Activated naive CD4-positive, alpha-beta T cell treated with Interleukin-2 at 50 U/mL for 16 hours (primary cell): ENCODE measurements around the gene KIF26B.

Source experiments
- DNase-seq: peaks from one replicate; pipeline ENCODE4 v3.0.0-alpha.2; 2020

KIF26B gene

DNA sequence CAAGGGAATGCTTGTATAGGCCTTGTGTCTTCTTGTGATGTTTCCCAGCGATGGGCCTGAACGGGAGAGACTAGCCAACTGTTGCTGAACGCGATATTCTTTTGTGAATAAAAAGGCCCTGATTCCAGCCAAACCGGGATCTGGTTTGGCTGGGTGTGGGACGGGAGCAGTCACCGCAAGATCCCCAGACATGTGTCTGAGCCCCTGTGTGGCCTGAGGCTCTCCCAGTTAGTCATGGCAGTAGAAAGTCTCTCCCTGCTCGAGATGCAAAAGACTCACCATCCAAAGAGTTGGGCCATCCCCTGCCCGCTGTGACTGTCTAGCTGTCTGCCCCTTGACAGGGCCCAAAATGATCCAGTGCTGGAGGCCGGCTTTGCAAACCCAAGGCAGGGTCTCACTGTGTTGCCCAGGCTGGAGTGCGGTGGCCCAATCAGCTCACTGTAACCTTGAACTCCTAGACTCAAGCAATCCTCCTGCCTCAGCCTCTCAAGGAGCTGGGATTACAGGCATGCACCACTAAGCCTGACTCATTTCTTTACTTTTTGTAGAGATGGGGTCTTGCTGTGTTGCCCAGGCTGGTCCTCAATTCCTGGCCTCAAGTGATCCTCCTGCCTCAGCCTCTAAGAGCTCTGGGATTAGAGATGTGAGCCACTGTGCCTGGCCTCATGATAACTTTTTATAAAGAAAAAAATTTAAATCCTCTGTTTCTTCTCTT is 56.4 kb downstream of the KIF26B start:
- DNase-seq, result no peak

DNA sequence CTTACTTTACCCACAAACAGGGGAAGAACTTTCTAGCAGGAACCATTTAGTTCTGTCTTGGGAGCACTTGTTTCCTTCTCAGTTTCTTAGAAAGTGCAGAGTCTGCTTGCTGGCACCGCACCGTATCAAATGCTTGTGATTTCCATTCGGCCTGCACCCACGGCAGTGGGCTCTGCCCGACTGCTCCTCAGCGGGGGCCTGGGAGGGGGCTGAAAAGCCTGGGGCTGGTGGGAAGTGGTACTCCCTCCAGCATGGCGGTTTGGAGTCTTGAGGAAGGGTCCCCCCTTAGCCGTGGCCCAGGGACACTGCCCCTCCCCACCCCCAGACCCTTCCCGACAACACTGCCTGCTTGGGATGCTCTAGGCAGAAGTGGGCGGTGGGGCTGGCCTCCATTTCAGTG is 57.0 kb downstream of the KIF26B start:
- no peak for DNase-seq

DNA sequence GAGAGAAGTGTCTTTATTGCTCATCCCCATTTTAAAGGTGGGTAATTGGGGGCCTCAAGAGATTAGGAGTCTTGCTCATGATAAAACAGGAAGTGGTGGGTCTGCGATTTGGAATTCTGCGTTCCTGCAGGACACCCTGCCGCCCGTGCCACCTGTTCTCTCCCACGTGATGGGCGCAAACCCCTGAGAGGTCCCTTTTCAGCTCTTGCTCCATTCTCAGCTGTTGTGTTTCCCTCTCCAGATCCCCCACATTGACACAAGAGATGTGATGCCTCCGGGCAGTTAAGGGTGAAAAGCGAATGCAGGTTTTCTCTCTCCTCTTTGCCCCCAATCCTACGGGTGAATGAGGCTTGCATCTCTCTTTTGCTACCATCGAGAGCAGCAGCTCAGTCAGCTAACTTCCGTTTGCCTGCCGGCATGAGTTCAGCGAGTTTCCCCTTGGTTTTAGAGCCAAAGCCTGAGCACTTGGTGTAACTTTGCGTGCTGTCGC is 57.5 kb downstream of the KIF26B start:
- no peak for DNase-seq

DNA sequence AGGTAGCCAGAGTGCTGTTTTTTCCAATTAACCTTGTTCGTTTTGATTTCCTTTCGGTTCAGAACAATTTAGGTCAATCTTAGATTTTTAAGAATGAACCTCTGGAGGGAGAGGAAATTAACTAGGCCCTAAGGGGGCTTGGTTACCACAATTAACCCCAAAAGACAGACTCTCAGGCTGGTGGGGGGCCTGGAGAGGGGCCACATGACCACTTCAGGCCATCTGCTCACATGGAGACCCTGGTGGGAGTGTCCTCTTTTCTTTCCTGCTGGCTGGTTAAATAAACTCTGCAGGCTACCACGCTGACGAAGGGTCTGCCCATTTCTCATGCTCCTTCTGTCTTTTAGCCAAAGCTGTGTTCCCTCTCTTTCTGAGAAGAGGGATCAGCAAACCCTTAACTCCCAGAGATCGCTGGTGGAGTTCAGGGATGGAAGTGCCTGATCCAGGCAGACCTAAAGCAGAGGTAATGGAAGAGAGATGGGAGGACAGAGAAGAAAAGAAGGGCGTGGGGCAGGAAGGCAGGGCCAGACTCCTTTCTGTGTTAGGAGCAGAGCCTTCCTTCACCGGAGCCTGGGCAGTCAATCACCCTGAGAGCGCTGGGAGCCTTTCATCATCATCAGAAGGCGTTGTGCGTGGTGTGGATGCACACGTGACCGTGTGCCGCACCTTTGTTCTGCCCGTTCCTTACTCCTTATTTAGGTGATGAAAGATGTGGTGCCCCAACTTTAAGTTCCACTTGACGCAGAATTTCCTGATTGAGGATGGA is 58.5 kb downstream of the KIF26B start:
- DNase-seq, result no peak

DNA sequence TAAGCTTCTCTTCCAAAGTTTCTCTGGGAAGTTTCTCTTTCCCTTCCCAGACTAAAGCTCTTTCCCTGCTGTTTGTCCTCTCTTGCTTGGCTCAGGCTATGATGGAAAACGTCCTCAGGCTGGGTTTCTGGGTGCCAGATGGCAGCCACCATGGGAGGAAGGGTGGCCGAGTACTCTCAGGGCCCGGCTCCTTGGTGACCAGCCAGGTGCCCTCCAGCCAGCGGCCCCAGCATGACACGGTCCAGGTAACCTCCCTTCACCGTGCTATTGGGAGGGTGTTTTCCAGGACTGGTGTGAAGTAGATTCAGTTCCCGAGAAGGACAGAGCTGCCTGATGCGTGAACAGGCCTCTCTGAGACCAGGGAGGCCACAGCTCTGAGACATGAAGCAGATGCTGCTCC is 60.3 kb downstream of the KIF26B start:
- no peak for DNase-seq

DNA sequence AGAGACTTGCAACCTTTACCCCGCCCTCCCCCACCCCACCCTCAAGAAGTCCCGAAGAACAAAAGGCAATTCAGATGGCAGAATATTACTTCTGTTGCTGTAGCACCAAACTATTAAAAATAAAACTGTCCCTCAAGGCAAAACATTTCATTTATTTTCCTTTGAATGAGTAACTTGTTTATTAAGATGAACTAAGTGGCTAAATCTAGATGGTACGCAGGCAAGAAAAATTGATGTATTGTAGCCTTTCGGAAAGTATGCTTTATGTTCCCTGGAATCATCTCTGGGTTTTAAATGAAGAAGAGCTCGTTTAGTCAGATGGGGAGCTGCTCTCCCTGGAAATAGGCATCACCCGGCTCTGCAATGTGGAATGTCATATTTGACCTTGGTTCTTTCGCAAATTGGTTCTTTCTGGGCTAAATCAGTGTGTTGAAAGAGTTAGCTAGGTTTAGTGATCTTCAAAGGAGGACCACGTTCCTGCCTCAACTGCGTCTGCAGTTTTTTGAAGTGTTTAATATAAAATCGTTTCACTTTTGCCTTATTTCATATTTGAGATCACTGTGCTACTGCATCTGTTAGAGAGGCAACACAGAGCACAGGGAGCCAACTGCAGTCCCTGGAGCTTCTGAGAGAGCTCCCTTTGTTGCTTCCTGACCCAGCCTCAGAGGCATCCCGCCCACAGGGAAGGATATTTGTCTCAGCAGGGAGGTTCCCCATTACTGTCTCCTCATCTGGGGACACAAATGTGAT is 61.8 kb downstream of the KIF26B start:
- no peak for DNase-seq

DNA sequence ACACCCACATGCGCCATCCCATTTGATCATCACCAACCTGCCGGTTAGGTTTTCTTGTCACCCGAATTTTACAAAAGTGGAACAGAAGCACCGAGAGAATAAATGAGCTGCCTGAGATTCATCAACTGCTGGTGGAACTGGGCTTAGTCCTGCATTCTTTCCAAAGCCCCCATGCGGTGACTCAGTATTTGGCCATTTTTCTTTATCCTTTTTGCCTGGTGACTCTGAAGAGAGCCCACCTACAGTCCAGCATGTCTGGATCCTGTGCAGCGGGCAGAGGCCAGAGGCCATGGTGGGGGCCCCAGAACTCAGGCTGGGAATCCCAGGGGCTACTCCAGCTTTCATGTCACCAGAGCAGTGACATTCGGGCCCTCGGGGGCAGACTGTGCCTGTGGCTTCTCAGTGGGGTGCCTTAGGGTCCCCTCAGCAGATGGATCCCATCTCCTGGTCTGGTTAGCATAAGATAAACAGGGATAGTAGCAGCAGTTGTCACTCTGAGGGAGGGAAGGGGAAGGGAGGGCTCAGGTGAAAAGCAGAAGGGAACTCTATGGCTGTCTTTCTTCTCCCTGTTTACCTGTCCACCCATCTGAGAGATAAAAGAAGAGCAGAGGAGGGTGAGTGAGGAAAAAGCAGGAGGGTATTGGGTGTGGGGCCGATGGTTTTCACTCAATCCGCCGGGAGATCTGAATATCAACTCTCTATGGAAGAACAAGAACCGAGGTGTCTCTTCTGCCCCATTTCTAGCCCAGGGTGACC is 63.2 kb downstream of the KIF26B start:
- no peak for DNase-seq

DNA sequence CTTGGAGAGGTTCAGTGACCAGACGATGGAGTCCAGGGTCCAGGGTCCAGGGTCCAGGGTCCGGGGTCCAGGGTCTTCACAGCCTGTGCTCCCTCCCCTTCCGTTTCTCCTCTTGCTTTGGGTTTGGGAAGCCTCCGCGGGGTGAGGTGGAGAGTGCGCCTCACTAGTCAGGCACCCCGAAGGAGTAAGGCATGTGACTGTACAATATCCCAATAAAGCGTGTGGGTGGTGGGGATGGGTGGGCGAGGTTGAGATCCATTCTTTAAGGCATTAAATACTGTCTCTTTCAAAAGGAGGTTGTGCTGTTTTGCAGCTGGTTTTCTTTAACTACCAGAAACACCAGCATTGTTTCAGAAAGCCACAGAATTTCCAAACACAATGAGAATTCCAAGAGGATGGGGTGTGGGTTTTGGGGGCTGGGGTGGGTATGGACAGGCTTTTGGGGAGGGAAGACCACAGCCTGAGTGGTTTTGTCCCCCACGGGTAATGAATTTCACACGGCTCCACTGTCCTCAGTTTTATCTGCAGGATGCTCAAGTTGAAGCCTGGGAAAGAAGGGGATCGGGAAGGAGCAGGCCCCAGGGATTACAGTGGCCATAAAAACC is 65.7 kb downstream of the KIF26B start:
- DNase-seq, result no peak

DNA sequence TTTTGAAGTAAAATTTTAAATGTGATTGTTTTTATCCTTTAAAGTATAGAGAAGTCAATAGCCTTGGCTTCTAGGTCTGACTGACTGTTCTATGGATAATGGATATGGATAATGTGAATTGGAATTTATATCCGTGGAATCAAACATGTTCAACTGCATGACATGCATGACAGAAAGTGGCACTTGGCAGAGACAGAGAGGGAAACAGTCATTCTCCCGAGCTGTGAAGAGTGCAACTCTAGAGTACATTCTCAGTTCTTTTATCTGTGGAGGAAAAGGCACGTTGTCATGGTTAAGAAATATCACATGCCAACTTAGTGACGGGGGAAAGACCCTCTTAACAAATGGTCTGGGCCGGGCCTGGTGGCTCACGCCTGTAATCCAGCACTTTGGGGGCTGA is 67.0 kb downstream of the KIF26B start:
- DNase-seq, result no peak

DNA sequence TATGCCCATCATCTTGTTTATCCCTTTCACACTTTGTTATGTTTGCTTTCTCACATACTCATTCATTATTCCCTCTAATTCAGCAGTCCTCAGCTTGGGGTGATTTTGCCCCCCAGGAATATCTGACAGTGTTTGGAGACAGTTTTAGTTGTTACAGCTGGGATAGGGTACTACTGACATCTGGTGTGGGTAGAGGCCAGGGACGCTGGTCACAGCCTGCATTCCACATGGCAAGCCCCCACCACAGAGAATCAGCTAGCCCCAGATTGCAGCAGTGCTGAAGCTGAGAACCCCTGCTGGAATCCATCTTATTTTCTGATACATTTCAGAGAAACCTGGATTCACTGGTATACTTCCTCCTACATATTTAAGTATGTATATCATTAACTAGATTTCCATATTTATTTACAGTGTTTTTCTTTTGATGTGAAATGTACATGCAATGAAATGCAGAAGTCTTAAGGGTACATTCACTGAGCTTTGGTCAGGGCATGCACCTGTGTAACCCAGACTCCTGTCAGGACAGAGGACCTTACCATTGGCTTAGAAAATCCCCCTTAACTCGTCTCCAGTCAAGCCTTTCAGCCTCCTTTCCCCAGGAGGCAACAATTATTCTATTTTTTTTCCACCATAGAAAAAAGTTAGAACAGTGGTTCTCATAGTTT is 68.3 kb downstream of the KIF26B start:
- DNase-seq, result no peak

DNA sequence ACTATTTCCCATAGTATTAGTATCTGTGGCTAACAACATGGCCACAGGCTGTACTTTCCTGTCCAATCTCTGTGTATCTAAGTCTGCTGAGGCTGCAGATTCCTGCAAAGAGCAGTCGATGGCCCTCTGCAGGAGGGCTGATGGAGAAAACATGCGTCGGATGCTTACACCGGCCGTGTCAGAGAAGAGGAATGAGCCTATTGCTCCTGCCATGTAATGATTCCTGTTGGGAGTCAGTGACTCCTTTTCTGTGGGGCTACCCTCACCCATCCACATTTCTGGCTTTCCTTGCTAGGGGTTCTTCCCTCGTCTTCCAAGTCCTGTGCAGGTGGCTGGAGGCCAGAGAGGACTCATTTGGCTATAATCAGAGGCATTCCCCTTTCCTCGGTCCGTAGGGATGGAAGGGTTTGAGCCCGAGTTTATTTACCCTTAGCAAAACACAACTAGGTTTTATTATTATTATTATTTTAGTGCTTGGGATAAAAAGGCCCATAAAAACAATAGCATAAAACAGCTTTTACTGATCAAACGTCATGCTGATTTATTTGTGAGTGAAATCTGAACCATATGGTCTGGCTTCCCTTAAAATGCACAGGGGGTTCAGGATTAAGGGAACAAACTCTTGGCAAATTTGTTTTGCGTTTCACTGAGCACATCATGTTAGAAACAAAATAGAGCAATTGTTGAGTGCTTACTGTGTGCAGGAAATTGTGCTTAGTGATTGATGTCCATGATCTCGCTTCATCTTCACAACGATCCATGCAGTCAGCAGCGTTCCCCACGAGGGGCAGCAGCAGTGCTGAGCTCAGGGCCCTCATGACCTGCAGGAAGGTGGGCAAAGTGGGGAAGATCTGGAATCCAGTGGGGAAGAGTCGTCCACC is 70.8 kb downstream of the KIF26B start:
- no peak for DNase-seq

DNA sequence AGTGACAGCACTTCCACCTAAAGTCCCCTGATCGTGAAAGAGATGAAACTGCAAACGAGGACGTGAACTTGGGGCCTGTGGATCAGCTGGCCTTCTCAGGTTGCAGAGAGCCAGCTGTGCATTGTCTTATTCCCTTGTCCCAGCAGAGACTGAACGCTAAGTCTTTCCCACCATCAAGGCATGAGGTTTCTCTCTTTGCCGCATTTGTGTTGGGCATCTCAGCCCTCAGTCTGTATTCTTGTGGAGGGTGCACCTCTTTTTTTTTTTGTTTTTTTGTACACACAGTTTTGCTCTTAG is 71.4 kb downstream of the KIF26B start:
- DNase-seq, result no peak

DNA sequence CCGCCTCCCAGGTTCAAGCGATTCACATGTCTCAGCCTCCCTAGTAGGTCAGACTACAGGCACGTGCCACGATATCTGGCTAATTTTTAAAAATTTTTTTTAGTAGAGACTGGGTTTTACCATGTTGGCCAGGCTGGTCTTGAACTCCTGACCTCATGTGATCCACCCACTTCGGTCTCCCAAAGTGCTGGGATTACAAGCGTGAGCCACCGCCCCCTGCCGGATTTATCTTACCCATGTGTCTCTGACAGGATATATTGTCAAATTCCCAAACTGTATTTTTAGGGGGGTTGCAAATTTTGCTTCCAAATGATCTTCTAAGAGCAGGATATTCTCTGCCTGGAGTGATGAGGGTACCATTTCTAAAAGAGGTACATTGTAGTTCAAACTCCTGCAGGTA is 74.3 kb downstream of the KIF26B start:
- DNase-seq, result no peak

DNA sequence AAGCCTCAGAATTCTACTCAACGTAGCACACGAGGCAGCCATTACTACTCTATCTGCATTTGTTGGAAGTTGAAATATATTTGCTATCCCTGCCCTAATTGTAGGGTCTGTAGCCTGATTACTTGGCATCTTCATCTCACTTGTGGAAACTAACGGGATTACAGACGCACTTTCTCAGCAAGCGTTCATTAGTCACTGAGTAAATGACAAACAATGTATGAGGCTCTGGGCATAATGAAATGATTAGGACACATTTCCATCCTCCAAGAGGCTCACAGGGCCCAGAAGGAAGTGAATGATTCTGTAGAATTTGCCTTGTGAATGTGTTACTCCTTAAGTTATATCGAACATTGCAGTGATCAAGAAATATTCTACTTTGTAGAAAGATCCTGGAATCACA is 78.1 kb downstream of the KIF26B start:
- DNase-seq, result no peak

DNA sequence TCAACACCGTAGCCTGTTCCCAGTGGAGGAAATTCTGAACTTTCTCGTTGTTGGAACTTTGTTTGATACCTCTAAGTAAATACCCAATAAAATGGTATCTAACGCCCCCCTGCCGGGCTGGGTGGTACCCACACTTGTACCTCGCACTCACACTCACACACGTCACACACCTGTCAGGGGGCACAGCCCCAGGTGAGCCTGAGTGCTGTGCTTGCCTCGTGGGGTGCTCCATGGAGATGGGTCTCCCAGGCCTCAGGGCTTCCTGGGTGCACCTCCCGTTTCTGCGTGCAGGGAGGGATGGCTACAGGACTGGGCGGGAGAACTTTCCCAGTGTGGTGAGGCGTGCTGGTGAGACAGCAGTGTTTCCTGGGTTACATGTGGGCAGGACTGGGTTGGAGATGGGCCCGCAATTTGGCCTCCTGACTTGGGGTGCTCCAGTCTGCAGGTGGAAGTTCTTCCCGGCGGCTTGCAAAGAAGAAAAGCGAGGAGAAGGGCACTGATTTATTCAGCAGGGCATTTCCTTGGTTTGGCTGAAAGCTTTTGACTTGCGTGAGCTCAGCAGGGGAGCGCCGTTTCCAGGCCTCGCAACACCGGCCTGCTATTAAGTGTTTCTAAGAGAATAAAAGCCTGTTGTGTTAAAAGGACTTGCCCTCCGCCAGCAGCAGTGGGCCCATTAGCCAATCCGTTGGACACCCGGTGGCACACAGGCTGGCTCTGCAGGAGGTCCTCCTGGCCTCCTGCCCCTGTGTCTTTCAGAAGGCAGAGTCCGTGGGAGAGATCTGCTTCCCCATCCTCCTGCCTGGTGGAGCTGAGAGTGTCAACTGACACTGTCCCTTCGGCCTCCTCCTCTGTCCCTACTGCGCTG is 79.7 kb downstream of the KIF26B start:
- DNase-seq, result no peak

DNA sequence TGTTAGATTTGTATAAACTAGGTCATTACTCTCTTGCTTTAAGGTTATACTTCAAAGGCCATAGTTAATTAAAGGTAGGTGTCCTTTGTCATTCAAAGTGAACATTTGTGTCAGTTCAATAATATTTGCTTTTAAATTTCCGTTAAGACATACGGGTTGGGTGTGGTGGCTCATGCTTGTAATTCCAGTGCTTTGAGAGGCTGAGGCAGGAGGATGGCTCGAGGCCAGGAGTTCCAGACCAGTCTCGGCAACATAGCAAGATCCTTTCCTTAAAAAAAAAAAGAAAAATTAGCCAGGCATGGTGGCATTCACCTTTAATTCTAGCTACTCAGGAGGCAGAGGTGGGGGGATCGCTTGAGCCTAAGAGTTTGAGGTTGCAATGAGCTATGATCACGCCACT is 80.4 kb downstream of the KIF26B start:
- no peak for DNase-seq

DNA sequence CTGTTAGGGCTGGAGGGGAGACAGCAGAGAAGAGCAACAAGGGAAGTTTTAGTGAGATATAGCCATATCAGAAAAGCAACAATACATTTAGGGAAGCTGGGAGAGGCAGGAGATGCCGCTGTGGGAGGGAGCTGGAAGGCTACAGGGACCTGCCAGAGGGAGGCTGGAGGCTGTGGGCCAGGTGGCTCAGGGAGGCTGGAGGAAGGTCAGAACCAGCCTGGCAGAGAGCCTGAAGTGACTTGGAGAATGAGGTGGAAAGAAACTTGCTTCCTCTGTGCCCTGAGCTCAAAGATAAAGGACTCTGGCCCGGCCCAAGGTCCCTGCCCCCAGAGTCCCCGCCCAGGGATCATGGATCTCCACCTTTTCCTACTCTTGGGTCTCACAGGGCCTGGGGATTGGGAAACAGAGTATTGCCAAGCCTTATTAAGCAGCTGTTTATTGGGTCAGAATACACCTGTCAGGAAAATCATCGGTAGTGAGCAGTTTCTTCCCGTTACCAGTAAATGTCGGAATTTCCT is 85.9 kb downstream of the KIF26B start:
- no peak for DNase-seq

DNA sequence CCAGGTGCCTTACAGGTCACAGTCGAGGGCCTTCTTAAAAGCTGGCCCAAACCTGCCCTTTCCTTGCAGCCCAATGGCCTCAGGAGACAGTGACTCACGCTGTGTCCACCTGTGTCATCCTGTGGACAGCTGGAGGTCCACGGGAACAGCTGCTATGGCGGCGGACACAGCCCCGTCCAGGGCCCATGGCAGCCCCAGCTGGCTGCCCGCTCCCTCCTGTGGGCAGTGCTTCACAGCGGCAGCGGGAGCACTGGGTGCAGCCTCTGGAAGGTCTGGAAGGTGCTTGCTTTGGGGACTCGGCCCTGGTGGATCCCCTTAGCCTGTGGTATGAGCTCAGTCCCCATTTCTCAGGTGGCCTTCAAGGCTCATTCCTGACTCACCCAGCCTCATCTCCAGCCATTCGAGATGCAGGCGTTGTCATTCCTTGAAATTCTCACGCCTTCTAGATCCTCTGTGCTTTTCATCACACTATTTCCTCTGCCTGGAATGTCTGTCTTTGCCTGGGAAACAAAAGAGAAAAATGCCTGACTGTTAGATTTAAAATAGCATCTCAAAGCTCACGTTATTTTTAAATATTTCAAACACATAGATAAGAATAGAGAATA is 86.8 kb downstream of the KIF26B start:
- no peak for DNase-seq

DNA sequence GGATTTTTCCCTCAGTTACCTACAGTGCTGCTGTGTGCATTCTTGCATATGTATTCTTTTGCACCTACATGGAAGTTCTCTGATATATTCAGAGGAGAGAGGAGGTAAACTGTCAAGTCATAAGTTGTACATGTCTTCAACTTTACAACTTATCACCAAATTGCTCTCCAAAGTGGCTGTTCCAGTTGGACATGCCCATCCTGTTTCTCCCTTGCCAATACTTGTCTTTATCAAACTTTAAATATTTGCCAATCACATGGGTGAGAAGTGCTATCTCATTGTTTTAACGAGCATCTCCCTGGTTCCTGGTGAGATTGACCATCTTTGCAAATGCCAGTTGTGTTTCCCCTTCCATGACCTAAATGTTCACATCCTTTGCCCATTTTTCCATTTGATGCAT is 88.2 kb downstream of the KIF26B start:
- no peak for DNase-seq
